Cardiac muscle cell (in vitro differentiated cells and primary cell): ENCODE measurements around the gene LHX6. TPM values are rescaled to one million over a fixed set of nuclear protein-coding genes. Genes with fewer than 3 reads are reported as not detected.

Experiments
- DNase-seq, 2 donors: peaks; one replicate each; pipeline versions ENCODE4 v3.0.0 to v3.0.0-alpha.2; 2010 to 2017; ENCODE audit warnings: low read depth in 1 of 2, low spot score in 1 of 2
- H3K27ac ChIP-seq: fragments of 200-600 bp; sonication (generic); 2 replicates; pipeline ENCODE4 v1.5.1; 2016
- H3K27me3 ChIP-seq: fragments of 200-600 bp; sonication (generic); 2 replicates; pipeline ENCODE4 v1.6.0; 2016; ENCODE audit warnings: control low read depth
- H3K36me3 ChIP-seq: fragments of 200-600 bp; sonication (generic); 2 replicates; pipeline ENCODE4 v1.5.1; 2016; ENCODE audit warnings: control low read depth
- H3K4me1 ChIP-seq: fragments of 200-600 bp; sonication (generic); 2 replicates; pipeline ENCODE4 v1.8.1; 2017; ENCODE audit warnings: low read depth, mild to moderate bottlenecking, mixed run types
- H3K4me3 ChIP-seq: fragments of 200-600 bp; sonication (generic); 2 replicates; pipeline ENCODE4 v1.5.1; 2016; ENCODE audit warnings: mild to moderate bottlenecking
- H3K9me3 ChIP-seq: fragments of 200-600 bp; sonication (generic); 2 replicates; pipeline ENCODE4 v1.5.1; 2017; ENCODE audit warnings: low read depth, mild to moderate bottlenecking, control low read depth
- CTCF ChIP-seq: IDR thresholded peaks from 2 replicates; pipeline ENCODE4 v1.5.1; 2012; ENCODE audit warnings: low read depth, mild to moderate bottlenecking, low read length
- polyA plus RNA-seq: library from polyadenylated mRNA; unstranded; fragments of >200 nt; fragmentation: Nextera tagmentation; extraction: Ambion mirVana; gene quantifications from 2 replicates; pipeline ENCODE4 v1.2.1, GENCODE V29; 2016
- total RNA-seq: library from RNA; depleted of rRNA; stranded (reverse); fragments of >200 nt; gene quantifications from 2 replicates; pipeline ENCODE4 v1.2.3, GENCODE V29; 2016

LHX6 gene
- total and polyA plus RNA-seq, 2 experiments from 2014 or later: 0.12 TPM; not detected in 1

DNA sequence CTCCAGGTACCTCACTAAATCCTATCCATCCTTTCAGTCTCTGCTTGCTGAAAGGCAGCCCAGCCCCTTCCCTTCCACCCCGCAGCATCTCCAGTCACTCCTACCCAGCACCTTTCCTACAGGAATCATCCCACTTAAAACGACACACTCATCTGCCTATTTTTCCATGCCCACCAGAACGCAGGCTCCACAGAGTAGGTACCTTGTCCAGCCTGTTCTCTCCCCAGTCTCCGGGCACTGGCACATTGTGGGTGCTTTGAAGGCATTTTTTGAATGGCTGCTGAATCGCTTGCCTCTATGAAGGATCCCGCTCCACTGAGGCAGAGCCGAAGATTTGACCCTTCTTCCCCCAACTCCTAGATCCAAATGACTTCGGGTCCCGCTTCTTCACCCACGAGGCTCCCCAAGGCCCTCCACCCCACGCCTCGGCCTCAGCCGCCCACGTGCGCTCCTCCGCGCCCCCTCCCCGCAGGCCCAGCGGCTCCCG, 15.6 kb downstream of the LHX6 start:
- H3K27me3 ChIP-seq: peaks cover 85% of the 10 kb centered on the region
- H3K9me3 ChIP-seq: no peaks in the 10 kb centered on the region
- no peak for DNase-seq
- no peak overlapping the region for H3K4me3 ChIP-seq
- no peaks in the 10 kb centered on the region for H3K4me1 ChIP-seq
- no peak for TF ChIP-seq CTCF
- H3K36me3 ChIP-seq: no peaks in the 10 kb centered on the region
- H3K27ac ChIP-seq: no peak overlapping the region

DNA sequence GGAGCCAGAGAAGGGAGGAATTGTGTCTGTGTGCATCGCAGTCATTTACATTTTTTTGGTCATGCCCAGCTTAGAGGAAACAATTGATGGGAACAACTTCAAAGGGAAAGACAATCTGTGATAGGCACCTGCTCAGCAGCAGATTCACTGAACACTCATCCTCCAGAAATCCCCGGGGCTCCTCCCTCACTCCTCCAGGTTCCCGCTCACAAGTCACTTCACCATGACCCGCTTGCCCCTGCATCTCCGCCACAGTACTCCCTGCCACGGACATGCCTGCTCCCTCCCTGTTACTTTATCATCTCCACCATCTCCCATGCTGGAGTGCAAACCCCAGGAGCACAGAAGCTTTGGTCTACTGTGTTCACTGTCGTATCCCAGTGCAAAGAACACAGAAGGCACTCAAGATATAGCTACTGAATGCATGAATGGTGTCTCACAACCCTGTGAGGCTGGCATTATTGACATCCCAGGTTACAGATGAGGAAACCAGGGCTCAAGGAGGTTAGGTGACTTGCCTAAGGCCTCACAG, 16.2 kb downstream of the LHX6 start:
- no peak overlapping the region for H3K27ac ChIP-seq
- H3K27me3 ChIP-seq: peaks cover 79% of the 10 kb centered on the region
- H3K4me1 ChIP-seq: no peaks in the 10 kb centered on the region
- no peak overlapping the region for H3K4me3 ChIP-seq
- no peak for TF ChIP-seq CTCF
- no peaks in the 10 kb centered on the region for H3K9me3 ChIP-seq
- no peaks in the 10 kb centered on the region for H3K36me3 ChIP-seq
- DNase-seq: no peak

DNA sequence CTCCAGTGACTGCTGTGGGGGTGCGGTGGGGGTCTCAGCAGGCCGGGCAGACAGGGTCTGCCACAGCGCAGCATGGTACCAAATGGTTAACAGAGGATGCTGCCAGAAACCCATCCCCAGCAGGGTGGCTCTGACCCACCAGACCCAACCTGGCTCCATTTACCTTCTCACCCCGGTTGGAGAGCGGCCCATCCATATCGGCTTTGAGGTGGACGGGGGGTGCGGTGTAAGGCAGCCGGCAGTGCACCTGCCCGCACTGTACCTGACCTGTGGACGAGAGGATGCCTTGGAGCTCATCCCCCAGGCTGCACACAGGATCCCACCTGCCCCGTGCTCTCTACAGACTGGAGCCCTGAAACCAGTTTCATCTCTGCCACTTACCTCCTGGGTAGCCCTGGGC, 19.3 kb downstream of the LHX6 start:
- no peak for TF ChIP-seq CTCF
- peaks cover 58% of the 10 kb centered on the region for H3K27me3 ChIP-seq

GRCh38 chr9:122207096-122207495, 21.7 kb downstream of the LHX6 start:
- peaks cover 35% of the 10 kb centered on the region for H3K27me3 ChIP-seq
- H3K9me3 ChIP-seq: no peaks in the 10 kb centered on the region
- H3K27ac ChIP-seq: no peak overlapping the region
- H3K4me1 ChIP-seq: no peaks in the 10 kb centered on the region
- H3K36me3 ChIP-seq: no peaks in the 10 kb centered on the region
- H3K4me3 ChIP-seq: no peak overlapping the region
- TF ChIP-seq CTCF: no peak
- DNase-seq: no peak

More for the DNA sequence above, 19.3 kb downstream of the LHX6 start:
- H3K27ac ChIP-seq: no peak overlapping the region
- no peaks in the 10 kb centered on the region for H3K36me3 ChIP-seq
- no peaks in the 10 kb centered on the region for H3K9me3 ChIP-seq
- H3K4me1 ChIP-seq: no peaks in the 10 kb centered on the region
- no peak for DNase-seq
- H3K4me3 ChIP-seq: no peak overlapping the region

- Histone ChIP-seq H3K36me3 (no peaks in the 10 kb centered on the region), H3K9me3 (no peaks in the 10 kb centered on the region), H3K4me1 (no peaks in the 10 kb centered on the region), H3K27me3 (peaks cover 27% of the 10 kb centered on the region), H3K4me3 (no peak overlapping the region), H3K27ac (no peak overlapping the region)
- TF ChIP-seq CTCF: no peak
- peak in 1 of 2 donors; percentile 81 for DNase-seq
These were observed 22.4 kb downstream of the LHX6 start for GRCh38 chr9:122206118-122207046.
